Germinal center (tissue), 1 donor: Measurements from ENCODE around the gene YOD1.
A peak's percentile ranks its signal among the peaks of the same experiment; 100 is the strongest.

ENCODE experiments used
- DNase-seq: peaks from one replicate; pipeline ENCODE4 v3.0.0; 2012; ENCODE audit warnings: mixed read lengths, low spot score

YOD1 gene

DNA sequence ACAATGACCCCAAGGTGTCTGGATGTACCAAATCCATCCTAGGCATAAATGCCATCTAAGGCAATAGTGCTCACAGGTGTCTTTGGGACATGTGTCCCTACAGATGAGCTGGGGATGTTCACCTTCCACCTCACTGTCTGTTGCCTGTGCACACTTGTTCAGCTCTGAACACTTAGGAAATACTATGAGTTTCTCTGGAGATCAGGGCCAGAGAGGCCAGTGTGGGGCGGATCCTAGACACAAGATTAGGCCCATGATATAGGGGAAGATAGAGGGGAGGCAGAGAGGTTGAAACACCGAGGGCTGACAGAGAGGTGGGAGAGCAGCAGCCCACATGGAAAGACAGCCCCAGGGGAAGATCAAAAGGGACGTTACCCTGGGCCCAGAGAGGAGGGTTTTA, 44.1 kb downstream of the YOD1 start:
- DNase-seq, result no peak

DNA sequence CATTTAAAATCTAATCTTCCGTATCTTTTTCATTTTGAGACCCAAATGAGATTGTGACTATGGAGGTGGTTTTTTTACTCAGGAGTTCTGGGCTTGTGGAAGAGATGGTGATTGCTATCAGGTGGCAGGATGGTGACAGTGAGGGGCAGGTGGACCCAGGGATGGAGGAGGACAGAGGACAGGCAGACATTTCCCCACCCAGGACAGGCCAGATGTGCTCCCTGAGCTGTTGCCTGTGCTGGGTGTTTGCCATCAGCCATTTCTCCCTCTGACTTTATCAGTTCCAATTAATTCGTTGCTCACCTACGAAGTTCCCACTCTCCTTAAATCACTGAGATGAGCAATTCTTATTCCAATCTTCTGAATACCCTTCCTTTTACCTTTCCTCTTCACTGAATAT, 44.9 kb downstream of the YOD1 start:
- no peak for DNase-seq

- DNase-seq, result peak; percentile 44
These were observed 45.8 kb downstream of the YOD1 start for GRCh38 chr1:207004931-207005830.

DNA sequence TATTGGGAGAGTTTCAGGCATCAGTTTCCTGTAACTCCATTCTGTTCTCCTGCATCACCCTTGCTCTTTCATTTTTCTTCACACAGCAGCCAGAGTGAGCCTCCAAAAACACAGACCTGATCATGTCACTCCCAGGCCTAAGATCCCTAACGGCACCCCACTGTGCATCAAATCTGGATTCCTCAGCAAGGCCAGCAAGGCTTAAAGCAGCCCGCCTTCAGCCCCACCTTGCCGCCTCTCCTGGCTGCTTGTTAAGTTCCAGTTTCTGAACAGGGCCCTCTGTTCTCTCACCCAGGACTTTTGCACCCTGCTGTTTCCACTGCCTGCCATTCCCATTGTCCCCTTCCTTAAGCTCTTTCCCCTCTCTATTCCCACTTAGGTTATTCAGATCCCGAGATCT, 47.8 kb downstream of the YOD1 start:
- DNase-seq, result no peak

DNA sequence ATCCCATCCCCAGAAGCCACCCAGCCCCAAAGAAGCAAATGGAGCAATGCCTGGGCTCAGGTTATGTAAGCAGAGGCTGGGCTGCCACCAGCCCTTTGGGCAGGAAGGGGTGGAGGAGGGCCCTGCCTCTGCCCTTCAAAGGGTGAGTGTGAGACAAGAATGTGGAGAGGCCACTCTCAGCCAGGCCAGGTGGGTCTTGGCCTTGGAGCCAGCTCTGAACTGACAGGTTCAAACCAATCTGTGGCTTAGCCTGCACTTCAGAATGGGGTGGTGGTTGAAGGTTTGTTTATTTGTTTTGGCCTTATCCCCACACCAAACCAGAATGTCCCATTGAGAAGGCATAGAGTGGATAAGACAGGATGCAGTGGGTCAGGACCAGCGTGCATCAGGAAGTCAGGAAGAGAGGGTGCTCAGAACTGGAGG, 48.3 kb downstream of the YOD1 start:
- DNase-seq, result no peak

DNA sequence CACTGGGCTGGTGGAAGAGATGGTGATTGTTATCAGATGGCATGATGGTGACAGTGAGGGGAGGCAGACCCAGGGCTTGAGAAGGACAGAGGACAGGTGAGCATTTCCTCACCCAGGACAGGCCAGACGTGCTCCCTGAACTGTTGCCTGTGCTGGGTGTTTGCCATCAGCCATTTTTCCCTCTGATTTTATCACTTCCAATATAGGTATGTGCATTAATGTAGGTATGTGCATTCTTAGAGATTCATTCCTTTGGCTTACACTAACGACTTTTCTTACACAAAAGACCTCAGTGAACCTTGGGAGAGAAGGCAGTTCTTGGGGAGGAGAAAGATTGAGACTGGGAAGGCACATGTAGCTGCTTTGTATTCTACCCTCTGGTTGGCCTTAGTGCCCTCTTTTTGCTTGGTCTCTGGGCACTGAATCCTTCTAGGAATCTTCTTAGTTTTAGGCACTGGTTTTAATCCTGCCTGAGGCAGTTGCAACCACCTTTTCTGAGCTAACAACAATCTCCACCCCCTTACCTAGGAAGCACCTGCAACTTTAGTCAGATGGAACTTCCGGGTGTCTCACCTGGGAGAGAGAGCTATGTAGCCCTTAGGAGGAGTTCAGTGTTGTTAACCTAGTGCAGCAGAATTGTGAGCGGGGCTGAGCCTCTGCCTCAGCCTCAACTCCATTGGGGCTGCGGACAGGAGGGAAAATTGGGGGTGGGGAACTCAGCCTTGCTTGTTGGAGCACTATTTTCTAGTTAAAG, 49.3 kb downstream of the YOD1 start:
- no peak for DNase-seq

GRCh38 chr1:207000651-207001291, 50.2 kb downstream of the YOD1 start:
- DNase-seq, result no peak

GRCh38 chr1:206998816-206999215, 52.2 kb downstream of the YOD1 start:
- DNase-seq, result no peak
